Measurements from ENCODE around the gene EML4.

EML4 gene

DNA sequence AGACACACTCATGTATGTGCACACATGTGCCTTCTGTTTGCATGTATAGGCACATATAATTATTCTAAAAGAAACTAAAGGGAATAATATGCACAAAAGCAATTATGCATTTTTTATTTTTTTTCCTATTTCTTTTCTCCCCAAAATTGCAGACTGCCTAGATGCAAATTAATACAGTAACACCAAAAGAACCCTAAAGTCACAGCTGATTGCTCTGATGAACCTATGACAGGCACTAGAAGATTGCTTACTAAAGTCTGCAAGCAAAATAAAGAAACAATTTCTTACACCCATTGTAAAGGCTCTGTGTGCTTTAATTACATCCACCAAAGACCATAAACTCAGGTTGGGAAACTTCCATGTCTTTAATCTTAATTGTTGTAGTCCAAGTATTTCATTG, 7.7 kb upstream of the EML4 start:
- no peak for TF ChIP-seq ZFX (IDR thresholded peaks at IDR 0.05)
- TF ChIP-seq, protein P1, sequence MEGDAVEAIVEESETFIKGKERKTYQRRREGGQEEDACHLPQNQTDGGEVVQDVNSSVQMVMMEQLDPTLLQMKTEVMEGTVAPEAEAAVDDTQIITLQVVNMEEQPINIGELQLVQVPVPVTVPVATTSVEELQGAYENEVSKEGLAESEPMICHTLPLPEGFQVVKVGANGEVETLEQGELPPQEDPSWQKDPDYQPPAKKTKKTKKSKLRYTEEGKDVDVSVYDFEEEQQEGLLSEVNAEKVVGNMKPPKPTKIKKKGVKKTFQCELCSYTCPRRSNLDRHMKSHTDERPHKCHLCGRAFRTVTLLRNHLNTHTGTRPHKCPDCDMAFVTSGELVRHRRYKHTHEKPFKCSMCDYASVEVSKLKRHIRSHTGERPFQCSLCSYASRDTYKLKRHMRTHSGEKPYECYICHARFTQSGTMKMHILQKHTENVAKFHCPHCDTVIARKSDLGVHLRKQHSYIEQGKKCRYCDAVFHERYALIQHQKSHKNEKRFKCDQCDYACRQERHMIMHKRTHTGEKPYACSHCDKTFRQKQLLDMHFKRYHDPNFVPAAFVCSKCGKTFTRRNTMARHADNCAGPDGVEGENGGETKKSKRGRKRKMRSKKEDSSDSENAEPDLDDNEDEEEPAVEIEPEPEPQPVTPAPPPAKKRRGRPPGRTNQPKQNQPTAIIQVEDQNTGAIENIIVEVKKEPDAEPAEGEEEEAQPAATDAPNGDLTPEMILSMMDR (conservative IDR thresholded peaks at IDR 0.05), result no peak
- no peak overlapping the region for H3K27ac ChIP-seq

- TF ChIP-seq, protein P1 (conservative IDR thresholded peaks at IDR 0.05), result no peak
- no peak for TF ChIP-seq ZFX (IDR thresholded peaks at IDR 0.05)
- H3K27ac ChIP-seq, result no peak overlapping the region
These were observed 5.6 kb upstream of the EML4 start for GRCh38 chr2:42163444-42164045.

DNA sequence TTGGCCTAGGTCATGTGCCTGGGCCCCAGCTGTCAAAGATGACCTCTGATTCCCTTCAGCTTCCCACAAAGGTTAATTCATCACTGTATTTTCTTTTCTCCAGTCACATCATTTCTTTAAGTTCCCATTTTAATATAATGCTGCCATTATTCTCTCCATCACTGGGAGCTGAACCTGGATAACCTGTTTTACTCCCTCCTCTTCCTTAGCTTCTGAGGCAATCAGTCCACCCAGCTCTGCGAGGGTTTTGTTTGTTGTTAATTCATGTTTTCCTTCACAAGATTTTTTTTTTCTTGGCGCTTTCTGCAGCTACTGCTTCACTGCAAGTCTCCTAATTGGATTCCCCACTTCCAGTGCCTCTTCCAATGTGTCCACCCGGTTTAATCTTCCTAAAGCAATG, 5.1 kb upstream of the EML4 start:
- H3K27ac ChIP-seq, result no peak overlapping the region
- TF ChIP-seq, protein P1 (conservative IDR thresholded peaks at IDR 0.05), result no peak
- no peak for TF ChIP-seq ZFX (IDR thresholded peaks at IDR 0.05)

- no peak overlapping the region for H3K27ac ChIP-seq
These were observed 4.2 kb upstream of the EML4 start for GRCh38 chr2:42164971-42165370.

GRCh38 chr2:42167458-42167857, 1.7 kb upstream of the EML4 start:
- H3K27ac ChIP-seq, result no peak overlapping the region

More at GRCh38 chr2:42164971-42165370, 4.2 kb upstream of the EML4 start:
- TF ChIP-seq, protein P1 (conservative IDR thresholded peaks at IDR 0.05), result no peak
- no peak for TF ChIP-seq ZFX (IDR thresholded peaks at IDR 0.05)

DNA sequence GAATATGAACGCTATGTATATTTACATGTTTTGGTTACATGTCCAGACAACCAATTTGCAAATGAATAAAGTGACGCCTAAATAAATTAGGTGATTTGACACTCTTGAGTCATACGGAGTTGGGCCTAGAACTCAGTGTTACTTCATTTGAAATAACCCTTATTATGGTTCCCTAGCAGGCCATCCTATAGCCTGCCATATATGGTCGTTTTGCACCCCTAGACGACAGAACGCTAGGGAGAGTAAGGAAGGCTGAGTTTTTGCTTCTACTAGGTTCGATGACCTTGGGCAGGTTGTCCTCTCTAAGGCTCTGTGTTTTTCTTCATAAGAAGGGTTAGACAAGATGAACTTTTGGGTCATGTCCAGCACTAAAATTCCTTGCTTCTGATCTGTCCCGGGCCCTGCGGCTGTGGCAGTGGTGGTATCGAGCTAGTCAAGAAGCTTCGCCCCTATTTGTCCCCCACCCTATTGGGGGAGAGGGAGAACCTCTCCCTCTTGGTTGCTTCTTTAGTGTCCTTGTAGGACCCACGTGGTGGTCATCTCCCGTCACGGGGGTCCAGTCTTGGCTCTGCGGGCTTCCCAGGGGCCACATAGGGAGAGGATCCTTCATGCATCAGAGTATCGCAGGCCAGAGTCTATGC, 574 bp upstream of the EML4 start:
- TF ChIP-seq, protein P1 (conservative IDR thresholded peaks at IDR 0.05), result no peak
- no peak for TF ChIP-seq ZFX (IDR thresholded peaks at IDR 0.05)
- peak overlapping the region; percentile 84 for H3K27ac ChIP-seq

More at GRCh38 chr2:42167458-42167857, 1.7 kb upstream of the EML4 start:
- TF ChIP-seq, protein P1 (conservative IDR thresholded peaks at IDR 0.05), result no peak
- no peak for TF ChIP-seq ZFX (IDR thresholded peaks at IDR 0.05)

DNA sequence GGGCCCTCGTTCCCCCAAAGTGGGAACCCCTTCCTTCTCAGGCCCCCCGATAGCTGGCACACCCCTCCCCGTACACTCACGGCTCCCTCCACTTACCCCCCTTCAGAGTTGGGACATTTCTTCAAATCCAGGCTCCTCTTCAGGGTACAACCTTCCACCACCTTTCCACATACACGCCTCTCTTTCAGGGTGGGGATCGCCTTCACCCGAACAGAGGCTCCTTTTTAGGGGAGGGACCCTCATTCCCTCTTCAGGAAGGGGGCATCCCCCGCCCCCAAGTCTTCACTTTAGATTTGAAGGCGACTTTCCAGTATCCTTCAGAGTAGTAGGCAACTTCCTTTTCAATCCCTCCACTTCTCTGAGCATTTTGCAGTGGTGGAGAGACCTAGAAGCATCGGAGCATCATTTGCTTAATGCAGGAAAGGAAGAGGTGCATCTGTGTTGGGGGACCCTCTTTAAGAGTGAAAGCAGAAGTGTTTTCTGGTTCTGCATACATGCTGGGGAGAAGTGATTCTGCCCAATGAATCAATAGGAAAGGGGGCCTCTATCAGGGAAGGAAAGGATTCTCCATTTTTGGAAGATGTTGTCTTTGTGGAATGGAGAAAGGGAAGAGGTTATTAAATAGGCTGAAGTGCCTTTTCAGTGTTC, 845 bp downstream of the EML4 start:
- peak overlapping the region; percentile 84 for H3K27ac ChIP-seq
- TF ChIP-seq, protein P1 (conservative IDR thresholded peaks at IDR 0.05), result no peak
- no peak for TF ChIP-seq ZFX (IDR thresholded peaks at IDR 0.05)
